ENCODE data around the gene CNTNAP2. TPM values are rescaled to one million over a fixed set of nuclear protein-coding genes. Genes with fewer than 3 reads are reported as not detected.

Gene CNTNAP2
- total and polyA plus RNA-seq, 2 of the 4 experiments (the other 2 are of a cell fraction): not detected

- BruUV-seq (replicated peaks): no TSS peak
- Histone ChIP-seq H2AK9ac (replicated peaks; ENCODE audit: low read depth, low read length, poor library complexity) (no peak overlapping the region), H3K4ac (ENCODE audit: low read depth, low read length) (no peak overlapping the region), H2BK20ac (ENCODE audit: low read depth, low read length) (no peak overlapping the region), H3K9me1 (ENCODE audit: insufficient read depth, low read length) (no peaks in the 10 kb centered on the region), H3K27ac (ENCODE audit: insufficient read depth, low read length) (no peak overlapping the region), H2BK120ac (ENCODE audit: low read depth, low read length) (no peak overlapping the region), H3K9me3 (ENCODE audit: control insufficient read depth, insufficient read depth, low read length) (peaks cover 11% of the 10 kb centered on the region), H4K8ac (ENCODE audit: low read depth in 2 of 2, low read length in 2 of 2) (no peak overlapping the region), H4K91ac (ENCODE audit: insufficient read depth, low read depth, low read length) (no peak overlapping the region), H2BK5ac (ENCODE audit: low read depth, low read length, poor library complexity, severe bottlenecking) (no peak overlapping the region), H3K23ac (ENCODE audit: low read depth, low read length) (no peak overlapping the region), H3K56ac (ENCODE audit: extremely low read depth, insufficient read depth, low read length) (no peak overlapping the region), H3K27me3 (ENCODE audit: control insufficient read depth, insufficient read depth, low read length) (no peaks in the 10 kb centered on the region), H2BK15ac (ENCODE audit: low read depth, low read length) (no peak overlapping the region), H3K4me1 (ENCODE audit: control insufficient read depth, insufficient read depth, low read length) (no peaks in the 10 kb centered on the region), H3K79me1 (ENCODE audit: low read depth in 1 of 2, low read length in 2 of 2) (no peaks in the 10 kb centered on the region), H3K9ac (ENCODE audit: low read depth, low read length) (no peak overlapping the region), H3K4me2 (ENCODE audit: low read depth, low read length) (no peak overlapping the region), H4K5ac (ENCODE audit: low read depth, low read length) (no peak overlapping the region), H3K14ac (replicated peaks; ENCODE audit: low read depth, low read length) (no peak overlapping the region), H3K18ac (ENCODE audit: low read depth, low read length) (no peak overlapping the region), H4K20me1 (ENCODE audit: insufficient read depth, low read length) (no peaks in the 10 kb centered on the region), H2AFZ (replicated peaks; ENCODE audit: low read length, poor library complexity) (no peak overlapping the region), H2AK5ac (ENCODE audit: low read depth, low read length) (no peak overlapping the region), H3K4me3 (ENCODE audit: insufficient read depth, low read depth, low read length) (no peak overlapping the region), H3K36me3 (ENCODE audit: control insufficient read depth, insufficient read depth, low read length) (no peaks in the 10 kb centered on the region)
- DNase-seq (no peak), ATAC-seq (ENCODE audit: low read depth) (no peak)
- TF ChIP-seq RAD21 (IDR thresholded peaks at IDR 0.05; ENCODE audit: low read length) (no peak), RCOR1 (IDR thresholded peaks at IDR 0.05; ENCODE audit: insufficient replicate concordance, low read length) (no peak), CHD1 (IDR thresholded peaks at IDR 0.05; ENCODE audit: low read depth, low read length) (no peak), RFX5 (IDR thresholded peaks at IDR 0.05; ENCODE audit: low read depth, low read length) (no peak), USF2 (IDR thresholded peaks at IDR 0.05; ENCODE audit: low read depth, low read length) (no peak), BHLHE40 (IDR thresholded peaks at IDR 0.05; ENCODE audit: low read depth, low read length) (no peak)
- intact Hi-C loops (cut with micrococcal nuclease): no loop called here
- WGBS, 2 experiments (ENCODE audit: extremely low coverage in 2 of 2, insufficient read length in 1 of 2): 20% methylated on average over 1 of the region's 1 CpG; no CpG with 5 or more reads in 1 of the 2 experiments
- ChIA-PET CTCF (no interaction called here), POLR2A (ENCODE audit: unreplicated experiment) (no interaction called here)
- in situ Hi-C loops (cut with MboI; ENCODE audit: low sequenced_read_pairs): no loop called here
- dilution Hi-C loops (cut with HindIII; ENCODE audit: low sequenced_read_pairs, unreplicated experiment): no loop called here
Measured at GRCh38 chr7:147071536-147071935, 954.9 kb downstream of the CNTNAP2 start.
